ENCODE data around the gene NPAS4.
"Not testable (repeated sequence)": the region's sequence is repeated elsewhere in the genome, so short reads cannot be mapped to it uniquely, and the experiment has no call there.

The NPAS4 gene

GRCh38 chr11:66420671-66421476, at the start of gene NPAS4:
TSS of gene NPAS4 (plus strand) at chr11:66421035. CDS start at chr11:66421180, 145 bp downstream.
- no peak for DNase-seq (ENCODE audit: low read depth in 2 of 2)

GRCh38 chr11:66371627-66372415, 49.0 kb upstream of the NPAS4 start, which contains the start of gene SLC29A2:
TSS of gene SLC29A2 (minus strand) at chr11:66371760. CDS start at chr11:66371591, 169 bp downstream.
- DNase-seq (ENCODE audit: low read depth in 2 of 2), result peak; percentile 62 to 83

GRCh38 chr11:66373265-66373664, 47.6 kb upstream of the NPAS4 start:
- DNase-seq (ENCODE audit: low read depth in 2 of 2), result no peak

GRCh38 chr11:66373690-66374287, 47.0 kb upstream of the NPAS4 start:
- DNase-seq (ENCODE audit: low read depth in 2 of 2), result not testable (repeated sequence)

- not testable (repeated sequence) for DNase-seq (ENCODE audit: low read depth in 2 of 2)
Measured at GRCh38 chr11:66380264-66380663, 40.6 kb upstream of the NPAS4 start.

GRCh38 chr11:66384316-66384715, 36.5 kb upstream of the NPAS4 start:
- DNase-seq (ENCODE audit: low read depth in 2 of 2), result not testable (repeated sequence)

GRCh38 chr11:66386171-66387069, 34.4 kb upstream of the NPAS4 start:
- peak; percentile 71 to 83 for DNase-seq (ENCODE audit: low read depth in 2 of 2)

- peak; percentile 59 to 73 for DNase-seq (ENCODE audit: low read depth in 2 of 2)
Measured at GRCh38 chr11:66388780-66389386, 32.0 kb upstream of the NPAS4 start.

GRCh38 chr11:66391322-66391721, 29.5 kb upstream of the NPAS4 start:
- no peak for DNase-seq (ENCODE audit: low read depth in 2 of 2)

- DNase-seq (ENCODE audit: low read depth in 2 of 2), result no peak
Measured at GRCh38 chr11:66393954-66394353, 26.9 kb upstream of the NPAS4 start.

- DNase-seq (ENCODE audit: low read depth in 2 of 2), result no peak
Measured at GRCh38 chr11:66407651-66408050, 13.2 kb upstream of the NPAS4 start.

- peak; percentile 81 to 93 for DNase-seq (ENCODE audit: low read depth in 2 of 2)
Measured at GRCh38 chr11:66408488-66409214, 12.2 kb upstream of the NPAS4 start.

- no peak for DNase-seq (ENCODE audit: low read depth in 2 of 2)
Measured at GRCh38 chr11:66409226-66409625, 11.6 kb upstream of the NPAS4 start.

- DNase-seq (ENCODE audit: low read depth in 2 of 2), result no peak
Measured at GRCh38 chr11:66410191-66410590, 10.6 kb upstream of the NPAS4 start.

GRCh38 chr11:66411323-66411722, 9.5 kb upstream of the NPAS4 start:
- no peak for DNase-seq (ENCODE audit: low read depth in 2 of 2)

GRCh38 chr11:66412110-66412509, 8.7 kb upstream of the NPAS4 start:
- no peak for DNase-seq (ENCODE audit: low read depth in 2 of 2)

GRCh38 chr11:66413167-66413566, 7.7 kb upstream of the NPAS4 start:
- no peak for DNase-seq (ENCODE audit: low read depth in 2 of 2)

- no peak for DNase-seq (ENCODE audit: low read depth in 2 of 2)
Measured at GRCh38 chr11:66414120-66414934, 6.5 kb upstream of the NPAS4 start.

- no peak for DNase-seq (ENCODE audit: low read depth in 2 of 2)
Measured at GRCh38 chr11:66415423-66415822, 5.4 kb upstream of the NPAS4 start.

Measured in stimulated activated CD4-positive, alpha-beta T cell treated with anti-CD3 and anti-CD28 coated beads, Interleukin-15, amount 100 ng/mL, for 48 hours (primary cell).